Ishikawa (cell line): ENCODE data around the gene SLC9A4.

Source experiments
- CEBPB ChIP-seq: IDR thresholded peaks from 2 replicates; pipeline ENCODE4 v1.6.1; 2012
- CREB1 ChIP-seq: IDR thresholded peaks from 2 replicates; pipeline ENCODE4 v1.6.1; 2012; ENCODE audit warnings: low read depth
- EGR1 ChIP-seq: IDR thresholded peaks from 2 replicates; pipeline ENCODE4 v1.6.1; 2012
- EP300 ChIP-seq: IDR thresholded peaks from 2 replicates; pipeline ENCODE4 v1.6.1; 2012; ENCODE audit warnings: borderline replicate concordance
- FOXM1 ChIP-seq: IDR thresholded peaks from 2 replicates; pipeline ENCODE4 v1.6.1; 2012; ENCODE audit warnings: low read depth, borderline replicate concordance
- NFIC ChIP-seq: IDR thresholded peaks from 2 replicates; pipeline ENCODE4 v1.6.1; 2012
- RAD21 ChIP-seq: IDR thresholded peaks from 2 replicates; pipeline ENCODE4 v1.6.1; 2012; ENCODE audit warnings: low read depth
- REST ChIP-seq: IDR thresholded peaks from 2 replicates; pipeline ENCODE4 v1.6.1; 2012; ENCODE audit warnings: low read depth, mild to moderate bottlenecking
- TAF1 ChIP-seq: IDR thresholded peaks from 2 replicates; pipeline ENCODE4 v1.6.1; 2012; ENCODE audit warnings: low read depth, mild to moderate bottlenecking
- TCF12 ChIP-seq: IDR thresholded peaks from 2 replicates; pipeline ENCODE4 v1.6.1; 2012; ENCODE audit warnings: low read depth
- TEAD4 ChIP-seq: IDR thresholded peaks from 2 replicates; pipeline ENCODE4 v1.6.1; 2012
- USF1 ChIP-seq: IDR thresholded peaks from 2 replicates; pipeline ENCODE4 v1.6.1; 2012
- YY1 ChIP-seq: IDR thresholded peaks from 2 replicates; pipeline ENCODE4 v1.6.1; 2012; ENCODE audit warnings: low read depth
- ZBTB7A ChIP-seq: IDR thresholded peaks from 2 replicates; pipeline ENCODE4 v1.6.1; 2012; ENCODE audit warnings: low read depth
- TF ChIP-seq, protein P1 (sequence below): IDR thresholded peaks from 2 replicates; pipeline ENCODE4 v1.6.1; 2012

SLC9A4 gene

DNA sequence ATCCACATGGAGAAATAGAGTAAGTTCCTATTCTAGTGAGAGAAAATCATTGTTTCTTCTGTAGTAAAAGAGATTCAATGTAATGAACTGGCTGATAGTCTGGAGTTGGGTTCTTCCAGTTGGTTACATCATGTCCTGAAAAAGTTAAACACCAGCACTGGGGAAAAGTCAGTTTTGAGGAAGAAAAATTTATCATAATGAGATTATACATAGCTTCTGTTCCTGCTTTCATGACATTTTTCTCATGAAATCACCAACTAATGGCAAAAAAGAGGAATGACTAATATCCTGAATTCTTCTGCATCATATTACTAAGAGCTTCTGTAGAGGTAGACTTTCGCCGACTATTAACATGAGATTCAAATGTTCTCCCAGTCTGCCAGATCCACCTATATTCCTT, 77.1 kb downstream of the SLC9A4 start:
- TF ChIP-seq YY1 (no peak), TEAD4 (no peak), CEBPB (no peak), REST (no peak), RAD21 (no peak), CREB1 (no peak), FOXM1 (no peak), ZBTB7A (no peak), NFIC (no peak), USF1 (no peak)
- TF ChIP-seq, protein P1, sequence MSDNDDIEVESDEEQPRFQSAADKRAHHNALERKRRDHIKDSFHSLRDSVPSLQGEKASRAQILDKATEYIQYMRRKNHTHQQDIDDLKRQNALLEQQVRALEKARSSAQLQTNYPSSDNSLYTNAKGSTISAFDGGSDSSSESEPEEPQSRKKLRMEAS, result no peak

GRCh38 chr2:102551329-102552096, 78.5 kb downstream of the SLC9A4 start:
- TF ChIP-seq TAF1, result no peak
- TF ChIP-seq CEBPB, result no peak
- TF ChIP-seq ZBTB7A, result no peak
- no peak for TF ChIP-seq YY1
- no peak for TF ChIP-seq NFIC
- TF ChIP-seq FOXM1, result no peak
- TF ChIP-seq, protein P1, result no peak
- TF ChIP-seq EP300, result no peak
- no peak for TF ChIP-seq CREB1
- no peak for TF ChIP-seq EGR1
- no peak for TF ChIP-seq USF1
- TF ChIP-seq TCF12, result no peak
- no peak for TF ChIP-seq REST
- no peak for TF ChIP-seq TEAD4
- TF ChIP-seq RAD21, result no peak

DNA sequence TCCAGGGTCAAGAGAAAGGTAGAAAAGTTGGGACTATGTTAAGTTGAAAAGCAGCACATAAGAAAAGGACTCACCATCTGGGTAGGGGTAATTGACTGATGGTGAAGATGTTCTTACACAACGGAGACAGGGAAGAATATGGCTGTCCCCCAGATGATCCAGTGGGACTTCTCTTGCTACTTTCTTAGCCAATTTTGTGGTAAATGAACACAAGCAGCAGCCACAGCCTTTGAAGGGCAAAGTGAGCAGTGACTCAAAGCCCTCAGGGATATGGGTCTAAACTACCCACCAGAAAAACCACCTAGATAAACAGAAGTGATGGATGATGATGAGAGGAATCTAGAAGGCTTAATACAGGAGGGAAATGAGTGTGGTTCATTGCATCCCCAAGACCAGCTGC, 80.6 kb downstream of the SLC9A4 start:
- TF ChIP-seq NFIC, result no peak
- TF ChIP-seq YY1, result no peak
- TF ChIP-seq, protein P1, result no peak
- TF ChIP-seq TEAD4, result no peak
- no peak for TF ChIP-seq EGR1
- no peak for TF ChIP-seq CREB1
- no peak for TF ChIP-seq RAD21
- TF ChIP-seq TCF12, result no peak

DNA sequence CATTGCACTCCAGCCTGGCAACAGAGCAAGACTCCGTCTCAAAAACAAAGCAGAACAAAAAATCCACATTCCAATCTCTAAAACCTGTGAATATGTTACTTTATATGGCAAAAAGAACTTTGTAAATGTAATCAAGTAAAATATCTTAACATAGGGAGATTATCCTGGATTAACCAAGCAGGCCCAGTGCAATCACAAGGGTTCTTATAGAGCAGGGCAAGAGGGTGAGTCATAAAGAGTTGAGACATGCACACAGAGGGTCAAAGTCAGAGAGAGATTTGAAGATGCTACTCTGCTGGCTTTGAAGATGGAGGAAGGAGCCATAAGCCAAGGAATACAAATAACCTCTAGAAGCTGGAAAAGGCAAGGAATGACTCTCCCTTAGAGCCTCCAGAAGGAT, 85.4 kb downstream of the SLC9A4 start:
- TF ChIP-seq NFIC, result no peak

DNA sequence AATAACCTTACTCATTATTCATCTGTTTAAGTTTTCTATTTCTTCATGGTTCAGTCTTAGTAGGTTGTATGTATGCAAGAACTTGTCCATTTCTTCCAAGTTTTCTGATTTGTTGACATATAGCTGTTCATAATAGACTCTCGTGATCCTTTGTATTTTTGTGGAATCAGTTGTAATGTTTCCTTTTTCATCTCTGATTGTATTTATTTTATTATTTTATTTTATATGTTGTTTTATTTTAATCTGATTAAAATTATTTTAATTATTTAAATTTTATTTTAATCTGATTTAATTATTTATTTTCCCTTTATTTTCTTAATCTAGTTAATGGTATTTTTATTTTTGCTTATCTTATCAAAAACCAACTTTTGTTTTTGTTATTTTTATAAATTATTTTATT, 102.9 kb downstream of the SLC9A4 start:
- TF ChIP-seq REST, result no peak
- no peak for TF ChIP-seq TCF12
